Activated CD8-positive, alpha-beta T cell treated with anti-CD3 and anti-CD28 coated beads for 36 hours (primary cell): ENCODE measurements around the gene CLRN1. TPM values are rescaled to one million over a fixed set of nuclear protein-coding genes. Genes with fewer than 3 reads are reported as not detected.

Experiments
- ATAC-seq: fragments of 200-7000 bp; cut with Tn5 transposase; one replicate; pipeline ENCODE4 v1.10.0; 2021; ENCODE audit warnings: mild to moderate bottlenecking, moderate library complexity
- CTCF ChIA-PET: fragments of 350-600 bp; sonication (Branson Sonifier 250); formaldehyde crosslinking; loops from one replicate; lab custom pipeline; 2021; ENCODE audit warnings: antibody characterized with exemption; lab: Charles Lee
- POLR2A ChIA-PET: fragments of 350-600 bp; sonication (Branson Sonifier 250); formaldehyde crosslinking; loops from one replicate; lab custom pipeline; 2021; ENCODE audit warnings: antibody characterized with exemption; lab: Charles Lee
- DNase-seq: peaks from one replicate; pipeline ENCODE4 v3.0.0-alpha.2; 2020
- H3K27ac Mint-ChIP-seq: one replicate; pipeline ENCODE4 v1.8.0; 2021; ENCODE audit warnings: mild to moderate bottlenecking, mixed read lengths
- H3K27me3 Mint-ChIP-seq: one replicate; pipeline ENCODE4 v1.8.0; 2021; ENCODE audit warnings: mixed read lengths
- H3K36me3 Mint-ChIP-seq: one replicate; pipeline ENCODE4 v1.8.0; 2021; ENCODE audit warnings: low read depth, mixed read lengths
- H3K4me1 Mint-ChIP-seq: one replicate; pipeline ENCODE4 v1.8.0; 2021; ENCODE audit warnings: low read depth, mixed read lengths
- H3K4me3 Mint-ChIP-seq: one replicate; pipeline ENCODE4 v1.8.0; 2021; ENCODE audit warnings: mild to moderate bottlenecking, moderate library complexity, mixed read lengths
- H3K9me3 Mint-ChIP-seq: one replicate; pipeline ENCODE4 v1.8.0; 2021; ENCODE audit warnings: mixed read lengths
- intact Hi-C: fragments of 100-400 bp; cut with micrococcal nuclease; formaldehyde crosslinking; loops from one replicate; pipeline ENCODE4 v1.10.0; 2022
- total RNA-seq, 2 experiments: library from RNA; stranded (reverse); gene quantifications; one replicate each; pipeline ENCODE4 v1.2.3, GENCODE V29; 2021
- TF ChIP-seq, protein P1 (sequence below): fragments of 200-600 bp; IDR thresholded peaks from one replicate; pipeline ENCODE4 v1.8.0; 2022; ENCODE audit warnings: antibody characterized with exemption, mild to moderate bottlenecking

CLRN1 gene
- total RNA-seq, 2 experiments from 2014 or later = not detected

GRCh38 chr3:150890295-150890694 is 82.2 kb downstream of the CLRN1 start:
- TF ChIP-seq, protein P1, sequence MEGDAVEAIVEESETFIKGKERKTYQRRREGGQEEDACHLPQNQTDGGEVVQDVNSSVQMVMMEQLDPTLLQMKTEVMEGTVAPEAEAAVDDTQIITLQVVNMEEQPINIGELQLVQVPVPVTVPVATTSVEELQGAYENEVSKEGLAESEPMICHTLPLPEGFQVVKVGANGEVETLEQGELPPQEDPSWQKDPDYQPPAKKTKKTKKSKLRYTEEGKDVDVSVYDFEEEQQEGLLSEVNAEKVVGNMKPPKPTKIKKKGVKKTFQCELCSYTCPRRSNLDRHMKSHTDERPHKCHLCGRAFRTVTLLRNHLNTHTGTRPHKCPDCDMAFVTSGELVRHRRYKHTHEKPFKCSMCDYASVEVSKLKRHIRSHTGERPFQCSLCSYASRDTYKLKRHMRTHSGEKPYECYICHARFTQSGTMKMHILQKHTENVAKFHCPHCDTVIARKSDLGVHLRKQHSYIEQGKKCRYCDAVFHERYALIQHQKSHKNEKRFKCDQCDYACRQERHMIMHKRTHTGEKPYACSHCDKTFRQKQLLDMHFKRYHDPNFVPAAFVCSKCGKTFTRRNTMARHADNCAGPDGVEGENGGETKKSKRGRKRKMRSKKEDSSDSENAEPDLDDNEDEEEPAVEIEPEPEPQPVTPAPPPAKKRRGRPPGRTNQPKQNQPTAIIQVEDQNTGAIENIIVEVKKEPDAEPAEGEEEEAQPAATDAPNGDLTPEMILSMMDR = no peak
- no peak for DNase-seq
- intact Hi-C loops = no loop called here
- peaks cover 9% of the 10 kb centered on the region for H3K27me3 Mint-ChIP-seq
- CTCF ChIA-PET = no interaction called here
- peaks cover 4% of the 10 kb centered on the region for H3K9me3 Mint-ChIP-seq
- no peaks in the 10 kb centered on the region for H3K4me1 Mint-ChIP-seq
- POLR2A ChIA-PET = no interaction called here
- H3K4me3 Mint-ChIP-seq = no peak overlapping the region
- no peaks in the 10 kb centered on the region for H3K36me3 Mint-ChIP-seq
- no peak overlapping the region for H3K27ac Mint-ChIP-seq
- ATAC-seq = no peak

DNA sequence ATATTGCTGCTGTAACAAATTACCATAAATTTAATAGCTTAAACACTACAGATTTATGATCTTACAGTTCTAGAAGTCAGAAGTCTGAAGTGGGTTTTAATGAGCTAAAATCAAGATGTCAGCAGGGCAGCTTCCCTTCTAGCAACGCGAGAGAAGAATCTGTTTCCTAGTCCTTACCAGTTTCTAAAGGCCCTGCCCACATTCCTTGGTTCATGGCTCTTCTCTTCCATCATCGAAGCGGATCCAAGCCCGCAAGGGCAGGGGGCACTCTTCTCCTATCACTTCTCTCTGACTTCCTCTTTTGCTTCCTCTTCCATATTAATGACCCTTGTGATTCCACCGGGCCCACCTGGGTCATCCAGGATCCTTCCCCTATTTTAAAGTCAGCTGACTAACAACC is 83.4 kb downstream of the CLRN1 start:
- Mint-ChIP-seq H3K4me3 (no peak overlapping the region), H3K27ac (no peak overlapping the region), H3K9me3 (peaks cover 4% of the 10 kb centered on the region), H3K27me3 (peaks cover 9% of the 10 kb centered on the region), H3K36me3 (no peaks in the 10 kb centered on the region), H3K4me1 (no peaks in the 10 kb centered on the region)
- ATAC-seq (no peak), DNase-seq (no peak)
- intact Hi-C loops = no loop called here
- POLR2A ChIA-PET = no interaction called here
- CTCF ChIA-PET = interaction anchor here (1.3 to 2.0 kb wide), 2 partner anchors 10 to 101 kb away, joined by 5 read pairs; no protein-coding TSS in a partner anchor
- TF ChIP-seq, protein P1 = no peak

- ATAC-seq (no peak), DNase-seq (no peak)
- ChIA-PET CTCF (no interaction called here), POLR2A (no interaction called here)
- H3K9me3 Mint-ChIP-seq = peaks cover 4% of the 10 kb centered on the region
- TF ChIP-seq, protein P1 = no peak
- H3K36me3 Mint-ChIP-seq = no peaks in the 10 kb centered on the region
- intact Hi-C loops = no loop called here
- no peak overlapping the region for H3K4me3 Mint-ChIP-seq
- no peaks in the 10 kb centered on the region for H3K4me1 Mint-ChIP-seq
- H3K27me3 Mint-ChIP-seq = peaks cover 9% of the 10 kb centered on the region
- no peak overlapping the region for H3K27ac Mint-ChIP-seq
These were observed 85.5 kb downstream of the CLRN1 start for GRCh38 chr3:150887031-150887430.

GRCh38 chr3:150885535-150885934 is 87.0 kb downstream of the CLRN1 start:
- Mint-ChIP-seq H3K36me3 (no peaks in the 10 kb centered on the region), H3K4me3 (no peak overlapping the region), H3K27me3 (peaks cover 12% of the 10 kb centered on the region), H3K4me1 (no peaks in the 10 kb centered on the region), H3K27ac (no peak overlapping the region), H3K9me3 (peaks cover 4% of the 10 kb centered on the region)
- TF ChIP-seq, protein P1 = no peak
- POLR2A ChIA-PET = interaction anchor here (0.6 kb wide), 1 partner anchor 11 kb away, joined by 3 read pairs; no protein-coding TSS in a partner anchor
- DNase-seq (no peak), ATAC-seq (no peak)
- CTCF ChIA-PET = no interaction called here
- intact Hi-C loops = no loop called here

GRCh38 chr3:150878996-150879575 is 93.4 kb downstream of the CLRN1 start:
- no peaks in the 10 kb centered on the region for H3K9me3 Mint-ChIP-seq
- ATAC-seq (no peak), DNase-seq (no peak)
- ChIA-PET POLR2A (no interaction called here), CTCF (interaction anchor here (1.1 to 1.6 kb wide), 4 partner anchors 9 to 91 kb away, joined by 3 to 5 read pairs (median 5); no protein-coding TSS in a partner anchor)
- H3K36me3 Mint-ChIP-seq = no peaks in the 10 kb centered on the region
- no peak overlapping the region for H3K27ac Mint-ChIP-seq
- H3K4me3 Mint-ChIP-seq = no peak overlapping the region
- intact Hi-C loops = no loop called here
- no peaks in the 10 kb centered on the region for H3K4me1 Mint-ChIP-seq
- TF ChIP-seq, protein P1 = no peak
- peaks cover 4% of the 10 kb centered on the region for H3K27me3 Mint-ChIP-seq
